AG08395 (cell line): ENCODE data around the gene MCTS1.
"Not testable (repeated sequence)": the region's sequence is repeated elsewhere in the genome, so short reads cannot be mapped to it uniquely, and the experiment has no call there.

Experiments
- DNase-seq: peaks from one replicate; pipeline ENCODE4 v3.0.0; 2012; ENCODE audit warnings: mixed read lengths, low spot score

MCTS1 gene

GRCh38 chrX:120603707-120604360, at the start of gene MCTS1:
Gene MCTS1 (plus strand): TSS chrX:120604101. CDS start chrX:120604237, 136 bp downstream.
- DNase-seq, result peak; percentile 78

GRCh38 chrX:120556251-120556650, 47.6 kb upstream of the MCTS1 start:
- no peak for DNase-seq

DNA sequence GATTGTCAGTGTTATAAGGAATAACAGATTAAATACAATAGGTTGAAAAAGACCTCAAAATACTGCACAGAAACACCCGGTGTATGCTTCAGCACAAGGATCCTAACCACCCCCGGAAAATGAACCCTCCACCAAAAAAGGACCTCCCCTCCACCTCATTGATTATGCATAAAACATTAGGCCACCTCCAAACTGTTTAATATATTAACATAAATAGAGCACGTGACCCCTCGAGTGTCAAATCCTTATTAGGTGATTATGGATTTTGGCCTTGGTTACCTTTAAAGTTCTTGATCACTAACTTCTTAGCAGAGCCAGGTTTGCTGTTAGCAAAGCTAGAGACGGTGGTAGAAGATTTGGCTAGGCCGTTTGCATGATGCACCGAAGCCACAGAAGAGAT, 44.1 kb upstream of the MCTS1 start:
- no peak for DNase-seq

GRCh38 chrX:120560405-120560841, 43.5 kb upstream of the MCTS1 start:
- no peak for DNase-seq

- DNase-seq, result peak; percentile 84
These were observed 42.9 kb upstream of the MCTS1 start, which contains the start of gene CUL4B for GRCh38 chrX:120560842-120561633. Gene CUL4B (minus strand): TSS chrX:120560962. CDS start chrX:120560638, 324 bp downstream.

DNA sequence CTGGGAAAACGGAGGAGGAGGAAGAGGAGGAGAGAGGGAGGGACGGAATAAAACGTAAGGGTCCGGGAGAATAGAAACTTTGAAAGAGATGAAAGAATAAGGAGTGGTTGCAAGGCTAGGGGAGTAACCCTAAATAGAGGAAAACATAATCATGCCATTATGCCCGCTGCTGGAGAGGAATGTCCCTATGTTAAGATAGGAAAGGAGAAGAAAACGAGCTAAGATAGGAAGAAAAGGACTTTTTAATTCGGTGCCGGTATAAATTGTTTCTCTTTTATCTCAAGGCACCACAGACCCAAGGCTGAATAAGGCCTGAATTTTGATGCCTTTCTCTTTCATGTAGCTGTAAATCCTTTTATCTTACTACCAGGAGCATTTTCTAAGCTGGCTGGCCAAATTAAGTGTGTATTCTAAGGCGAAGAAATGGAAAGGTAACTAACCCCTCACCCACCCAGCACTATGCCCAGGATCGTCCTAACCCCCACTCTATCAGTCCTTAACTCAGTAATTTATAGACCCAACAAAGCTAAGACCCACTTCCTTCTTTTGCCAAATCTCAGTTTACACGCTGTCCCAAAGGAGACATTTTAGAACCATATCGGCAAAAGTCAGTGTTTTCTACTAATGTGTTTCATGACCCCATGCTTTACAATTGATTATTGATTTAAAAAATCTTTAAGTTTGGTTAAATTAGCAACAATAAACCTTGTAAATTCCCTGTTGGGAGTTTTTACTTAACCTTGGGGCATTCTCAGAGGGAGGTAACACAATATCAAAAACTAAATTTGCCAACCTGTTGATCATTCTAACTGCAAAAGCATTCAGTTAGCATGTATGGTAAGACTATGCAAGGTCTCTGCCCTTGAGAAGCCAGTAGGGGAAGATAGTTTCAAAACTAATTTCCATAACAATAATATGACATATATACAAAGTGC, 42.0 kb upstream of the MCTS1 start:
- DNase-seq, result no peak

- no peak for DNase-seq
These were observed 41.4 kb upstream of the MCTS1 start for GRCh38 chrX:120562569-120562926.

- no peak for DNase-seq
These were observed 39.0 kb upstream of the MCTS1 start for GRCh38 chrX:120564925-120565324.

DNA sequence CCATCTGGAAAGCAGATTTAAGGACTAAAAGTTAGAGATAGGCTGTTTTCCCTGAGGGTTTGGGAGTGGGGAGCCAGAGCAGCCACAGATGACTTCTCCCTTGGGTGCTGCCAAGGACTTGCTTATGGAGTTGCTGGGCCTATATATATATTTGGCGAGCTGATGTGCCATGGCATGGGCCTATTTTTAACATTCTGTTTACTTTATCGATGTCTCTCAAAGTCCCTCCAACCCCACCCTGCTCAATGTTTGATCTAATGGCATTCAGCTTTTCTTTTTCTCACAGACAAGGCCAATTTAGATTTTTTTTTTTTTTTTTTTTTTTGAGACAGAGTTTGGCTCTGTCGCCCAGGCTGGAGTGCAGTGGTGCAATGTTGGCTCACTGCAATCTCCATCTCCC, 37.1 kb upstream of the MCTS1 start:
- no peak for DNase-seq

- DNase-seq, result no peak
These were observed 35.9 kb upstream of the MCTS1 start for GRCh38 chrX:120568035-120568434.

- no peak for DNase-seq
These were observed 35.3 kb upstream of the MCTS1 start for GRCh38 chrX:120568609-120569008.

GRCh38 chrX:120570011-120570600, 33.8 kb upstream of the MCTS1 start:
- no peak for DNase-seq

- not testable (repeated sequence) for DNase-seq
These were observed 30.1 kb upstream of the MCTS1 start for GRCh38 chrX:120573806-120574205.

- DNase-seq, result no peak
These were observed 28.4 kb upstream of the MCTS1 start for GRCh38 chrX:120575379-120576114.

GRCh38 chrX:120585702-120586101, 18.2 kb upstream of the MCTS1 start:
- DNase-seq, result no peak

DNA sequence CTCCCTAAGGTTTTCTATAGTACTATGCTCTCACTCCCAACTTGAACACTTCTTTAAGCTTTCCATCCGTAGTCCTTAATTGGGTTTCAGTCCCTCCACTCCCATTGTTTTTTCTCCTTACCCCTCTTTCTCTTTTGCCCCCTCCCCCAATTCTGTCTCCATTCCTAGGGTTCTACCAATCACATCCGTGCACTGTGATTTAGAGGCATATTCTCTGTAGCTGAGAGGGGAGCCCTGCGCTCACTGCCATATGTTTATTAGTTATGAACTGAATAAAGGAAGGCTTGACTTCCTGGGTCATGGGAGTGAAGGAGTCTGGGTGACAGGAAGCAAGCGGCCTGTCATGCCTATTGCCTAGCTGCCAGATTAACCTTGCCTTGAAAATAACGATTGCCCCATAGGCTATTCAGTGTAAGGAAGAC, 471 bp downstream of the MCTS1 start:
- DNase-seq, result peak; percentile 51

DNA sequence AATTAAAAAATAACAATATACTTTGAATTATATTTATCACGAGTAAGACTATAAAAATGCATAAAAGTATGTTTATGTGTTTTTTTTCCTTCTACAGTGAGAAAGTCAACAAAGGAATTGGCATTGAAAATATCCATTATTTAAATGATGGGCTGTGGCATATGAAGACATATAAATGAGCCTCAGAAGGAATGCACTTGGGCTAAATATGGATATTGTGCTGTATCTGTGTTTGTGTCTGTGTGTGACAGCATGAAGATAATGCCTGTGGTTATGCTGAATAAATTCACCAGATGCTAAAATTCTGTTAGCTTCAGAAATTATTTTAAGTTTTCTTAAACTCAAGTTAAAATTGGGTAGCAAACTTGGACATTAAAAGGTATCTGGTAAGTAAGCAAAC, 8.2 kb downstream of the MCTS1 start:
- no peak for DNase-seq

GRCh38 chrX:120614816-120615215, 10.9 kb downstream of the MCTS1 start:
- no peak for DNase-seq

GRCh38 chrX:120617996-120618630, 14.2 kb downstream of the MCTS1 start:
- DNase-seq, result peak; percentile 11

GRCh38 chrX:120625371-120625770, 21.5 kb downstream of the MCTS1 start:
- DNase-seq, result peak; percentile 44
